Measurements from ENCODE around the gene ZNF311. TPM values are rescaled to one million over a fixed set of nuclear protein-coding genes. Genes with fewer than 3 reads are reported as not detected.
A peak's percentile ranks its signal among the peaks of the same experiment; 100 is the strongest.

The ZNF311 gene
- total RNA-seq, 6 experiments from 2014 or later, result 0.17 to 0.34 (median 0.21) TPM

DNA sequence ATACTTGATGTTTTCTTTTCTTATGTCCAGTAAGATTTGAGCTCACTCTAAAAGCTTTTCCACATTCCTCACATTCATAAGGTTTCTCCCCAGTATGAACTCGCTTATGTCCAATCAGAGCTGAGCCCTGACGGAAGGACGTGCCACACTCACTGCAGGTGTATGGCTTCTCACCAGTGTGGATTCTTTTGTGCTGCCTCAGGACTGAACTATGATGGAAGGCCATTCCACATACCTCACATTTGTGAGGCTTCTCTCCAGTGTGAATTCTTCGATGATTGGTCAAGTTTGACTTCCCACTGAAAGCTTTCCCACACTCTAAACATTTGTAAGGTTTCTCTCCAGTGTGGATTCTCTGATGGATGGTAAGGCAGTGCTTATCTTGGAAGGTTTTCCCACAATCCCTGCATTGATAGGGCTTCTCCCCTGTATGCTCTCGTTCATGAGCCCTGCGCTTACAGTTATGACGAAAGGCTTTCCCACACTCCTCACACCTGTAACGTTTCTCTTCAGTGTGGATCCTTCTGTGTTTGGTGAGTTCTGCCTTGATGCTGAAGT is 9.9 kb downstream of the ZNF311 start:
- peaks cover 8% of the 10 kb centered on the region for H3K27me3 Mint-ChIP-seq (ENCODE audit: insufficient read depth)
- no peak overlapping the region for H3K4me3 Mint-ChIP-seq
- no peaks in the 10 kb centered on the region for H3K9me3 Mint-ChIP-seq
- DNase-seq, result no peak
- no peaks in the 10 kb centered on the region for H3K36me3 Mint-ChIP-seq (ENCODE audit: low read depth)
- H3K4me1 Mint-ChIP-seq (ENCODE audit: low read depth), result peaks cover 13% of the 10 kb centered on the region; the same call in 1 of the 2 replicates
- H3K27ac Mint-ChIP-seq, result no peak overlapping the region
- TF ChIP-seq, protein P1, sequence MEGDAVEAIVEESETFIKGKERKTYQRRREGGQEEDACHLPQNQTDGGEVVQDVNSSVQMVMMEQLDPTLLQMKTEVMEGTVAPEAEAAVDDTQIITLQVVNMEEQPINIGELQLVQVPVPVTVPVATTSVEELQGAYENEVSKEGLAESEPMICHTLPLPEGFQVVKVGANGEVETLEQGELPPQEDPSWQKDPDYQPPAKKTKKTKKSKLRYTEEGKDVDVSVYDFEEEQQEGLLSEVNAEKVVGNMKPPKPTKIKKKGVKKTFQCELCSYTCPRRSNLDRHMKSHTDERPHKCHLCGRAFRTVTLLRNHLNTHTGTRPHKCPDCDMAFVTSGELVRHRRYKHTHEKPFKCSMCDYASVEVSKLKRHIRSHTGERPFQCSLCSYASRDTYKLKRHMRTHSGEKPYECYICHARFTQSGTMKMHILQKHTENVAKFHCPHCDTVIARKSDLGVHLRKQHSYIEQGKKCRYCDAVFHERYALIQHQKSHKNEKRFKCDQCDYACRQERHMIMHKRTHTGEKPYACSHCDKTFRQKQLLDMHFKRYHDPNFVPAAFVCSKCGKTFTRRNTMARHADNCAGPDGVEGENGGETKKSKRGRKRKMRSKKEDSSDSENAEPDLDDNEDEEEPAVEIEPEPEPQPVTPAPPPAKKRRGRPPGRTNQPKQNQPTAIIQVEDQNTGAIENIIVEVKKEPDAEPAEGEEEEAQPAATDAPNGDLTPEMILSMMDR (IDR thresholded peaks at IDR 0.05), result no peak

DNA sequence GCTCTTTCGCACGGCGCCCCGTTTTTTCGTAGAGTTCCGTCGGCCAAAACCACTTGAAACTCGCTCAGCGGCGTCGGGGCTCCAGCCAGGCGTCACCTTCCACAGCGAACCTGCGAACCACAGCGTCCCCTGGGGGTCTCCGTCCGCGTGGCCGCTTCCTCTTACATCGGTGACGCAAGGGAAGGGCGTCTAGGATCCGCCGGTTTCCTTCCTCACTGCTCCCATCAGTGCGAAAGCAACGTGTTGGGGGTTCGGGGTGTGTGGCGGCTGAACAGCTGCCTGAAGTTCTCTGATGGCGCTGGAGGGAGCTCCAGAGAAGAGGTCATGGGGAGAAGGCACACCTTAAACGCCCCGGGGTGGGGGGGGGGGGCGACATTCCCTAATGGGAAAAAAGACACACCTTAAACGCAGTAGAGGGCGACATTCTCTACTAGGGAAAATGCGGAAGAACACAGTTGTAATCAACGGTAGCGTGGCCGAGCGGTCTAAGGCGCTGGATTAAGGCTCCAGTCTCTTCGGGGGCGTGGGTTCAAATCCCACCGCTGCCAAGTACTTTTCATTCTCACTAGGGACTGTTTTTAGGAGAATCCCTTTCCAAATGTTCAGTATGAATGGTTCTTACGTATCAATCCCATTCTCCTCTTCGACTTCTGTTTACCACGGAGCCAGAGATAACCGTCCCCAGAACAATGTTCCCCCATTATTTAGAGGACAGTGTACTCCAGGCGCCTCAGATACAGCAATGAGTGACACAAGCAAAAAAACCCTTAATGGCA is 16.4 kb downstream of the ZNF311 start:
- Mint-ChIP-seq H3K4me3 (no peak overlapping the region), H3K36me3 (ENCODE audit: low read depth) (peaks cover 8% of the 10 kb centered on the region; the same call in 1 of the 2 replicates), H3K27ac (no peak overlapping the region), H3K4me1 (ENCODE audit: low read depth) (peaks cover 26% of the 10 kb centered on the region), H3K9me3 (no peaks in the 10 kb centered on the region), H3K27me3 (ENCODE audit: insufficient read depth) (peaks cover 3% of the 10 kb centered on the region)
- TF ChIP-seq, protein P1 (IDR thresholded peaks at IDR 0.05), result peak; percentile 25; the same call in 1 of the 2 replicates
- no peak for DNase-seq

GRCh38 chr6:28985462-28986164 is 19.5 kb downstream of the ZNF311 start:
- H3K27ac Mint-ChIP-seq, result peak overlapping the region; percentile 82
- peak overlapping the region; percentile 91 for H3K4me3 Mint-ChIP-seq
- peak; percentile 97 for DNase-seq
- H3K36me3 Mint-ChIP-seq (ENCODE audit: low read depth), result peaks cover 8% of the 10 kb centered on the region; the same call in 1 of the 2 replicates
- TF ChIP-seq, protein P1 (IDR thresholded peaks at IDR 0.05), result no peak
- peaks cover 4% of the 10 kb centered on the region; the same call in 1 of the 2 replicates for H3K9me3 Mint-ChIP-seq
- H3K4me1 Mint-ChIP-seq (ENCODE audit: low read depth), result peaks cover 48% of the 10 kb centered on the region
- H3K27me3 Mint-ChIP-seq (ENCODE audit: insufficient read depth), result peaks cover 7% of the 10 kb centered on the region

DNA sequence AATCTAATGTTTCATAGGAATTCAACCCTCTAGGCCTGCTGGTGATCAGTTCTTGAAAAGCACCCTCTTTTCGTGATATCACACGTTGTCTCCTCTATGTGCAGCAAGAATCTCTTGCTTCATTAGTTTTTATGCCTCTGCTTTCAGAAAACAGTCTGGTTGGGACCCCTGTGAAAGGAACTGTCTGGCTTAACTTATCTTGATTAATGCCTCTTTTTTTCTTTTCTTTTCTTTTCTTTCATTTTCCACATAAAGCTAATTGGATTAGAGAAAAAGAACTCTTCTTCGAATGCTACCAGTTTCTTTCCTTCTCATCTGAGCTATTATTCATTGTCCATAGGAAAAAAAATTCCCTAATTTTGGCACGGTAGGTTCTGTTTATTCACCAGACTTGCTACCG is 21.3 kb downstream of the ZNF311 start:
- Mint-ChIP-seq H3K27ac (peak overlapping the region; percentile 82), H3K36me3 (ENCODE audit: low read depth) (peaks cover 8% of the 10 kb centered on the region; the same call in 1 of the 2 replicates), H3K4me3 (peak overlapping the region; percentile 91), H3K9me3 (peaks cover 4% of the 10 kb centered on the region; the same call in 1 of the 2 replicates), H3K27me3 (ENCODE audit: insufficient read depth) (peaks cover 5% of the 10 kb centered on the region), H3K4me1 (ENCODE audit: low read depth) (peaks cover 57% of the 10 kb centered on the region)
- DNase-seq, result no peak
- TF ChIP-seq, protein P1 (IDR thresholded peaks at IDR 0.05), result no peak

DNA sequence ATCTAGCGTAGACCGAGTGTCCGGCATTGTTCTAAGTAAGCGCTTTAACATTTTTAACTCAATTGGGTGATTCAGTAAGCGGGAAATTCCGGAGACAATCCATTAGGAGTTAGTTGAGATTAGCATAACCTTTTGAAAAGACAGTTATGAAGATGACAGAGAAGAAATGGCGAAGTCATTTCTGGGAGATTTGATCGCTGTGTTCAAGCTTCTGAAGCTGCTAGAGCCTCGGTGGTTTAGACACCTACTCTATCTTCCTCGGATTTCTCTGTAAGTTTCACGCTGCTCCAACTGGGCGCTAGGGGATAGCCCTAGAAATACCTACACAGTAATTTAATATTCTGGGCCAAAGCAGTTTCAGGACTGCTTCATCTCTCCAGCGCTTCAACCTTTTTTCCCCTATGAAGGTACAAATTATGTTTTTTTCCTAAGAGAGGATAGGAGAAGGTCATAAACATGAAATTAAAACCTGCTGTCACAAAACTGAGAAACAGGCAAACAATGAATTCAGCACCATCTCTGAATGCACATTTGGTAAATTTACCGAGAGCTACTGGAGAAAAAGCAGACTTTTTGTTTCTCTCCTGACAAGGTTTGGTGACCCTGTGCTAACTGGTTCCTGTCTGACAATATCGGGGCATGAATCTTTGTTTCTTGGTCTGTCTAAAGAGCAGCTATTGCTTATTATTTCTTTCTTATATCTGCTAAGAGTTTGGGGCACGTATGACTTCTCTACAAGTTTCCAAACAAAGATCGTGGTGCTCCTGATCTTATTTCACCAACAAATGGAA is 22.4 kb downstream of the ZNF311 start:
- peaks cover 66% of the 10 kb centered on the region for H3K4me1 Mint-ChIP-seq (ENCODE audit: low read depth)
- H3K4me3 Mint-ChIP-seq, result peak overlapping the region; percentile 90
- H3K27me3 Mint-ChIP-seq (ENCODE audit: insufficient read depth), result peaks cover 5% of the 10 kb centered on the region
- H3K36me3 Mint-ChIP-seq (ENCODE audit: low read depth), result peaks cover 8% of the 10 kb centered on the region; the same call in 1 of the 2 replicates
- H3K9me3 Mint-ChIP-seq, result peaks cover 4% of the 10 kb centered on the region; the same call in 1 of the 2 replicates
- TF ChIP-seq, protein P1 (IDR thresholded peaks at IDR 0.05), result peak; percentile 36
- H3K27ac Mint-ChIP-seq, result peak overlapping the region; percentile 84
- peak; percentile 57 for DNase-seq
